GM12801 (cell line): Measurements from ENCODE around the gene TSC22D2.

Source experiments
- CTCF ChIP-seq: IDR thresholded peaks from one replicate; pipeline ENCODE4 v1.5.1; 2011; ENCODE audit warnings: control low read depth; ENCODE audit not compliant: insufficient read length; ENCODE audit errors: extremely low read depth

TSC22D2 gene

DNA sequence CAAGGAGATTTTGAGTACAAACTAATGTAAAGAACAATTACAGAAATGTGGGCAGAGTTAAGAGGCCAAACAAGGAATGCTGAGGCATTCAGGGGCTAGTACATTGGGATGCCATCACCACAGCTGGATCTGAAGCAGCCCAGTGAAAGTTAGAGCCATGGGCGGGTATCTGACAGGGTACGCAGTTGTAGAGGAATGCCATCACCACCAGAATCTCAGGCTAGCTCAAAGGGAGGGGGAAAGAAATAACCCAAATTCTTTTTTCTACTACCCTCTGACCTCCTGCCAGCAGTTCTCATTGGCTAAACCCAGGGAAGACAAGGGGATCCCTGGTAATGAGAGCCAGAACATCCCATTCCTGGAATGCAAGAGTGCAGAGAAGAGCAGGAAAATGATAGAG, 9.0 kb upstream of the TSC22D2 start:
- TF ChIP-seq CTCF: no peak

GRCh38 chr3:150401285-150401684, 6.8 kb upstream of the TSC22D2 start:
- TF ChIP-seq CTCF: no peak

GRCh38 chr3:150402217-150402616, 5.9 kb upstream of the TSC22D2 start:
- no peak for TF ChIP-seq CTCF

DNA sequence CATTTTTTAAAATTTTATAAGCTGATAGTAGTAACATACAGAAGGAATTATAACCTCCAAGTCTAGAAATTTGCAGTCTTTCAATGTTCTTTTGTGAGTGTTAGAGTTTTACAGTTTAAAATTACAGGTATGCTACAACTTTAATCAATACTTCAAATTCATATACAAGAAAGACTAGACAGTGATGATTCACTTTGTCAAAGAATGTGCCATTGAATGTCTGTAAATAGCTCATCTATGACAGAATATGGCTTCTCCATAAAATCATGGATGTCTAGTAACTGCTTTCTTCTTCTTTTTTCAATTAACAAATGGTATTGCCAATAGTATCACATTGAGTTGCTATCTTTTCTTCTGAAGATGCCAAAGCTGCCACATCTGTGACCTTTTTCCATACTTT, 4.1 kb upstream of the TSC22D2 start:
- TF ChIP-seq CTCF: no peak

DNA sequence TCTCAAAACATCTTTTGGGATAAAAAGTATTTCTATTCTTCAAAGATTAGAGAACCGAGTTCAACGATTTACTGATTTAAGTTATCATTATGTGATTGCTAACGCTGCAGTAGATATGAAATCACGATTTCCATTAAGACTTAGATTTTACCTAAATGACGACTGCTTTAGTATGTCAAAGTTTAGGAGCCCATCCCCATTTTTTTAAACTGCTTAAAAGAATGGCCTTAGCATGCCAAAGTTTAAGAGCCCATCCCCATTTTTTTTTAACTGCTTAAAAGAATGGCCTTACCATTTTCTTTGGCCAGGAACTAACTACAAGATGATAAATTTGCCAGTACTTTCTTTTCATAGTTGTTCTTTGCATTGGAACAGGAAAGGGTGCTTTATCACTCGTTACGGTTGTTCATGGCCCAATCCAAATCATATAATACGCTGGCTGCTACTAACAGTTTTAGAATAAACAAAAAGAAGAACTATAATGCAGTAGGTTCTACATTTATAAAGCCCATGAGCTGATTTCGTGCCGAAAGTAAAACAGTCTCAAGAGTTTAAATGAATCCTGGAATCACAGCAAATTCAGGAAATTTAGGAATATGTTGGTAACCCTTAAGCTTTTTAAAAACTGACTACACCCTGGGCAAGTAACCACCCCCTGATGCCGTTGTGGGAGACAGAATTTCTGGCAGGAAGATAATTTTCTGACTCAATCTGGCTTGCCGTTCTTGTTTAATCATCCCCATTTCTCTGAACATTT, 869 bp upstream of the TSC22D2 start:
- TF ChIP-seq CTCF: no peak

DNA sequence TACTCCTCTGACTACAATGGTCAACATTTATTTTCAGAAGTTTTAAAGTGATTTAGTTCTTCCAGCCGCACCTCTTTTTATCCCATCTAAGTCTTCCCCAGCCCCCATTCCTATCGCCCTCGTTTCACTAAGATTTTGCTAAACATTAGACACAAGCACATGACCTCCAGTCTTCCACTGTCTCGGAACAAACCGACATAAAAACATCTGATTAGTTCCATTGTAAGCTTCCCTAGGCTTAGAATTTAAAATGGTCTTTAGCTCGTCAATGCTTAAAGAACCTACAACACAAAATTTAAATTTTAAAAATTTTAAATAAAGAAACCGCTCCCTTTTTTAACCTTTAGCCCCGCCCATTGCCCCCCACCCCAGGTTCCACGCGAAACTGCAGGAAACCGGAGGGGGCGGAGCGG, 284 bp upstream of the TSC22D2 start:
- TF ChIP-seq CTCF: no peak

- no peak for TF ChIP-seq CTCF
These were observed 1.0 kb downstream of the TSC22D2 start for GRCh38 chr3:150409125-150409511.
